DLD1 (cell line): Measurements from ENCODE around the gene SLC30A10.
"Not testable (repeated sequence)": the region's sequence is repeated elsewhere in the genome, so short reads cannot be mapped to it uniquely, and the experiment has no call there.

ENCODE experiments used
- in situ Hi-C: cut with HindIII; loops from 2 replicates; pipeline ENCODE4 v1.10.0; 2017; ENCODE audit warnings: low sequenced_read_pairs

Gene SLC30A10

GRCh38 chr1:219928791-219929118 is 398 bp upstream of the SLC30A10 start:
- in situ Hi-C loops: no loop called here

GRCh38 chr1:219927298-219927955 is 930 bp downstream of the SLC30A10 start:
- in situ Hi-C loops: no loop called here

DNA sequence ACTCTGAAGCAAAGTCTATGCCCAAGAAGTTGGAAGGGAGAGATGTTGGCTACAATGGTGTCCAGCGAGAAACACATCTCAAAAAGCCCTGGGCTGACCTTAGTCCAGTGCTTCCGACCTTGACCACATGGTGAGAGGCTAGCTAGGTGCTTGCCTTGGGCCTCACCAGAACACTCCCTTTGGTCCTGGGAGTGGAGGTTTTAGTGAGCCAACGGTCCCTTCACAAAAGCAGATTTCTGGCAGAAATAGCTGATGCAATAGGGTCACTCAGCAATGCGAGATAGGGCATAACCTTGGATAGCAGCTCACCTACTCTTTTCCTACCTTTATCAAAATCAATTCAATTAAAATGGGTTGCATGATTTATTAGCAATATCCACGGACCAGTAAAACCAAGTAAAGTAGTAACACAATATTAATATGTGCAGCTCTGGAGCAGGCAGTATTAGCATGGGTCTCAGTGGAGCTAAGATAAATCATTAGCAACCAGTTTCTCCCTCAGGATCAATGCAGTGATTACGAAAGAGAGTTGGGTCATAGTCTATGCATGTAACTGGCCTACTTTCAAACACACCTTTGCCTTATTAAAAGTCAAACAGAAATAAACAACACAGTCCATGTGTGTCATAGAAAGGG is 1.9 kb downstream of the SLC30A10 start:
- in situ Hi-C loops: no loop called here

DNA sequence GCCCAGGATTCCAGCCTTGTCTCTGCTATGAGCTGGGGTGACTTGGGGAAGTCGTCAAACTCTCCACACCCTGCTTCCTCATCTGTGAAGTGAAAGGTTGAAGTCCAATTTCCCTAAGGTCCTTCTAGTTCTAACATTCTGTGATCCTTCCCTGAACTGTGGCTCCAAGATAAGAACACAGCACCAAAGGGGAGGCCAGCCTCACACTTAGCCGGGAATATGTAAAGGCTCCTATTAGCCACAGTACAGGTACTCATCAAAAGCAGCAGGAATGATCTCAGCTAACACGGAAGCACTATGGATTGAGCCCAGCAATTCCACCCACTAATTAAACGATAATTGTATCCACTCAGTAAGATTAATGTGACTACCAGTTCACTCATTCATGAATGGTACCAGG is 4.0 kb downstream of the SLC30A10 start:
- in situ Hi-C loops: no loop called here

DNA sequence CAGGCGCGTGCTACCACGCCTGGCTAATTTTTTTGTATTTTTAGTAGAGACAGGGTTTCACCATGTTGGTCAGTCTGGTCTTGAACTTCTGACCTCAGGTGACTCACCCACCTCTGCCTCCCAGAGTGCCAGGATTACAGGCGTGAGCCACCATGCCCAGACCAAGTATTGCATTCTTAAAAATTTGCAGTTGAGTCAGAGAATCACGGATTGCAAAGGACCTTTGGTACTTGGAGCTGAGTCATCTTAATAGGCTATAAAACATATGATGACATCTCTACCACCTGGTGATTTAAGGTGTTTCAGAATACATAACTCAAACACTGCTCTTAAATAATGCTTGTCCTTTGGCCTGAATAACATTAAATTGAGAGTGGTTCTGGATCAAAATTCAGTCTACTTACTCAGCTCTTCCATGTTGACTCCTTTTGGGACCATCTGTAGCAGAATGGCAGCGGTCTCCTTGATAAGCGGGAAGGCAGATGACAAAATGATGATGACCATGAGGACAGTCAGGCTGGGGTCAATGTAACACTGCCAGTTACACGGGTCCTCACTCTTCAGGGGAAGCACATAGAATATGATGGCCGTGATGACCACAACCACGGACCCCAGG is 10.4 kb downstream of the SLC30A10 start:
- in situ Hi-C loops: no loop called here

- in situ Hi-C loops: no loop called here
These were observed 11.1 kb downstream of the SLC30A10 start for GRCh38 chr1:219917281-219917680.

DNA sequence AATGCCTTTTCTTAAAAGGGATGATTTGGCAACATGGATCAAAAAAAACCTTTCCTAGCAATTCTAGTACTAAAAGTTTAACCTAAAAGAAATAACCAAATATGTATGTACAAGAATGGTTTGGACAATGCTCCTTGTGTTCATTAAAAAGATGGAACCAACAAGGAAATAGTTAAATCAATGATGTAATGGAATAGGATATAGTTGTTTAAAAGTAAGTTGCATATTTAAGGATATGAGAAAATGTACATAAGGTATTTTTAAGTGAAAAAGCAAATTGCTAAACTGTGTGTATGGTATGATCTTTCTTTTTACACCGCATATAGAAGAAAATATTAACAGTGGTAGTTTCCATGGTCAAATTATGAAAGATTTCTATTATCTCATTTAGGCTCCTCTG is 12.1 kb downstream of the SLC30A10 start:
- in situ Hi-C loops: no loop called here

DNA sequence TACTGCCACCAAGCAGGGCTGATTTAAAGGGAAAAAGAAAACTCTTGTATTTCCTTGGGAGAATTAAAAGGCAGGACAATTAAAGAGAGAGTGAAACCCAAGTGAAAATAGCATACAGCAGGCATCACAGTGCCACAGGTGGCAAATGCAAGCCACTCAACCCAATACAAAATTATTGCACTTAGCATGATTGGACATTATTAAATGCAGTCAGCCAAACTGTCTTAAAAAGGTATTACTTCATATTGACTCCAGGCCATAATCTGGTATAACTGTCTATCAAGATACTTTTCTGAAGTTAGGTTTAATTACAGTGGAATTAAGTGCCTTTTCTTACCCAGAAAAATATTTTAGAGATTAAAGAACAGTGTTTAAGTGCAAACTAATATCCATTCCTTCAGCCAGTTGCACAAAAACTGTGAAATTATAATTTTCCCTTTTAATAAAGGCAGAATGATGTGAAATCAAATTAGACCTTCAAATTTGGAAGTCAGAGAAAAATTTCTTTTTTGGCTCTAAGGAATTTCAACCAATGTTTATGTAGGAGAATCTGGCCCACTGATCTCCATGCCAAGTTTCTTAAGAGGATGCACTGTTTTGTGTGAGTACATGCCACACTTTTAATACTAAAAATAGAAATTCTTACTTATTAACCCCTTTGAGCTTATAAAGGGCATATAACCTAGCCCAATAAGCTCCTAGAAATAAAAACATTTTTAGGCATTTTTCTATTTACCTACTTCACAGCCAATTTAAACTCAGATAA is 15.2 kb downstream of the SLC30A10 start:
- in situ Hi-C loops: no loop called here

GRCh38 chr1:219910716-219911115 is 17.6 kb downstream of the SLC30A10 start:
- in situ Hi-C loops: no loop called here

GRCh38 chr1:219909476-219909875 is 18.9 kb downstream of the SLC30A10 start:
- in situ Hi-C loops: no loop called here

DNA sequence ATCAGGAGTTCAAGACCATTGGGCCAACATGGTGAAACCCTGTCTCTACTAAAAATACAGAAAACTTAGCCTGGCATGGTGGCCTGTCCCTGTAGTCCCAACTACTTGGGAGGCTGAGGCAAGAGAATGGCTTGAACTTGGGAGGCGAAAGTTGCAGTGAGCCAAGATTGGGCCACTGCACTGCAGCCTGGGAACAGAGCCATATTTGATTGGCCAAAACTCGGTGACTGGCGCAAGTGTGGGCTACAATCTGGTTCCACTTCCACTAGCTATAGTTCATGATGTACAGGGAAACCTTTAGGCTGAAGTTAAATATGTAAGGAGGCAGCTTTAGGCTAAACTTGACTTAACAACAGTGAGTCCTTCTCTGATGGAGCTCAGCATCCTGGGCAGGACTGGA is 20.2 kb downstream of the SLC30A10 start:
- in situ Hi-C loops: no loop called here

GRCh38 chr1:219907772-219908070 is 20.6 kb downstream of the SLC30A10 start:
- in situ Hi-C loops: no loop called here

GRCh38 chr1:219906924-219907771 is 21.2 kb downstream of the SLC30A10 start:
- in situ Hi-C loops: no loop called here

DNA sequence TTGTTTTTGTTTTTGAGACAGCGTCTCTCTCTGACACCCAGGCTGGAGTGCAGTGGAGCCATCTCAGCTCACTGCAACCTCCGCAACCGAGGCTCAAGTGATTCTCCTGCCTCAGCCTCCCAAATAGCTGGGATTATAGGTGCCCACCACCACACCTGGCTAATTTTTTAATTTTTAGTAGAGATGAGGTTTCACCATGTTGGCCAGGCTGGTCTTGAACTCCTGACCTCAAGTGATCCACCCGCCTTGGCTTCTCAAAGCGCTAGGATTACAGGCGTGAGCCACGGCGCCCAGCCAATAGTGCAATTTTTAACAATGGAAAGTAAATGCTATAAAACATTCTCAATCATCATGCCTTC is 21.8 kb downstream of the SLC30A10 start:
- in situ Hi-C loops: not testable (repeated sequence)

GRCh38 chr1:219905524-219905923 is 22.8 kb downstream of the SLC30A10 start:
- in situ Hi-C loops: no loop called here

DNA sequence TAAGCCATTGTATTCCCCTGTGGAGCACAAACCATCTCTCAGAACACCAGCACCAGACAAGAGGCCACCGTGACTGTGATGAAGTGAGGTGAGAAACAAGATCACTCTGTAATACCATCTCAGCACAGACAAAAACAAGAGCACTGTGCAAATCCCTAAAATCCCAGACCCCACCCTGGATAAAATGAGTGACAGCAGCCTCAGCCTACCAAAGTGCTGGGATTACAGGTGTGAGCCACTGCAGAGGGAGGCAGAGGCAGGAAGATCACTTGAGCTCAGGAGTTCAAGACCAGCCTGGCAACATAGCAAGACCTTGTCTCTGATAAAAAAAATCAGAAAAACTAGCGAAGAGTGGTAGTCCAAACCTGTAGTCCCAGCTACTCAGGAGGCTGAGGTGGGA is 23.4 kb downstream of the SLC30A10 start:
- in situ Hi-C loops: no loop called here

DNA sequence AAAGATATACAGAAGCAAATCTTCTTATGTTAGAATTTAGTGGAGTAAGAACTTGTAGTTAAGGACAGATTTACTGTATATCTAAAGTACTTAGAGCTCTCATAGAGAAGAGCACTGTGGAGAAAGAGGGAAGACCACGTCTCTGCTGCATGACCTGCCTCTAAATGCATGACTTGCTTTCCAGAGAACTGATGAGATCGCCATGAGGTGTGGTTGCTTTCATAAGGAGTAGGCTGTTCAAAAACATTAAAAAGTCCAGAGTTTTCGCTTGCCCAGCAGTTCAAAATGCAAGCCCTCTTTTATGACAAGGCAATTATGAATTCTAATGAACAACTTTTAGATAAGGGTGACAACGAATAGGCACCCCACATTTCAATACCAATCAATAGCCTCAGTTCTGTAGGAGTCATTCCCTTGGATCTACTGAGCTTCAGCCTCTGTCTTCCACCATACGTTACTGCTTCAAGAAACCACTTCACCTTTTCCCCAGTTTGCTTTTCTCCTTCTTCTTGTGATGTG is 24.9 kb downstream of the SLC30A10 start:
- in situ Hi-C loops: no loop called here

- in situ Hi-C loops: no loop called here
These were observed 25.4 kb downstream of the SLC30A10 start for GRCh38 chr1:219902951-219903350.

DNA sequence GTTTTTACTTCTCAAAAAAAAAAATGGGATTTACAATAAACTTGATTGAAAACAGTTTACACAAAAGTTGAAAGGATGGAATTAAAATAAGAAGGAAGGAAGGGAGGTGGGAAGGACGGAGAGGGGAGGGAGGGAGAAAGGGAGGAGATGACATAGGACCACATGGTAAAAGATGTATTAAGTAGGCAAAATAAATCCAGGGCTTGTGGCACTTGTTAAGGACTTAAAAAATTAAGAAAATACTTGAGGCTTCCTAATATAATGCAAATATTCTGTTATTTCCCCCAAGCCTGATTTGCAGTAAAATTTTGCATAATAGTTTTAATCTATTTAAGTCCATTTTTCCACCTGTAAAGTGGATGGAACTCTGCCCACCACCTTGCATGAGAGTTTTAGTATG is 27.5 kb downstream of the SLC30A10 start:
- in situ Hi-C loops: no loop called here

DNA sequence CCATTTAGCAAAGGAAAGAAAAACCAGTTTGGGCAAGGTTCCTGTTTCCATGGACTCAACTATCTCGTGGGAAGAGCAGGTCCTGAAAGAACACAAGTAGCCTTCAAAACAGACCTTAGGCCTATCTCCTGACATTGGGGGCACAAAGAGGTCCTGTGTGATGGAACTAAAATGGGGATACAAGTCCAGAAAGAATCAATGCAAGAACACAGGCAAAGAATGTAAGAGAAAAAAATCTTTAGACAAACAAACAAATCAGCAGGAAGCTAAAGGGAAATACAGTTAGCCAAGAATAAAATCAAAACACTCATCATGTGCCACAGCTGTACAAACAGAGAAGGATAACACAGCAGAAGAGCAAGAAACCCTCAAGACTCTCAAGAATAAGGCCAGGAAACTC is 28.2 kb downstream of the SLC30A10 start:
- in situ Hi-C loops: no loop called here

GRCh38 chr1:219898375-219898774 is 30.0 kb downstream of the SLC30A10 start:
- in situ Hi-C loops: no loop called here
